GM19455 (cell line): Measurements from ENCODE around the gene POLRMT.
"Not testable (repeated sequence)": the region's sequence is repeated elsewhere in the genome, so short reads cannot be mapped to it uniquely, and the experiment has no call there.

ENCODE experiments used
- ATAC-seq: cut with Tn5 transposase; IDR thresholded peaks from one replicate; pipeline ENCODE4 v1.9.1; 2021; ENCODE audit not compliant: unreplicated experiment

POLRMT gene

DNA sequence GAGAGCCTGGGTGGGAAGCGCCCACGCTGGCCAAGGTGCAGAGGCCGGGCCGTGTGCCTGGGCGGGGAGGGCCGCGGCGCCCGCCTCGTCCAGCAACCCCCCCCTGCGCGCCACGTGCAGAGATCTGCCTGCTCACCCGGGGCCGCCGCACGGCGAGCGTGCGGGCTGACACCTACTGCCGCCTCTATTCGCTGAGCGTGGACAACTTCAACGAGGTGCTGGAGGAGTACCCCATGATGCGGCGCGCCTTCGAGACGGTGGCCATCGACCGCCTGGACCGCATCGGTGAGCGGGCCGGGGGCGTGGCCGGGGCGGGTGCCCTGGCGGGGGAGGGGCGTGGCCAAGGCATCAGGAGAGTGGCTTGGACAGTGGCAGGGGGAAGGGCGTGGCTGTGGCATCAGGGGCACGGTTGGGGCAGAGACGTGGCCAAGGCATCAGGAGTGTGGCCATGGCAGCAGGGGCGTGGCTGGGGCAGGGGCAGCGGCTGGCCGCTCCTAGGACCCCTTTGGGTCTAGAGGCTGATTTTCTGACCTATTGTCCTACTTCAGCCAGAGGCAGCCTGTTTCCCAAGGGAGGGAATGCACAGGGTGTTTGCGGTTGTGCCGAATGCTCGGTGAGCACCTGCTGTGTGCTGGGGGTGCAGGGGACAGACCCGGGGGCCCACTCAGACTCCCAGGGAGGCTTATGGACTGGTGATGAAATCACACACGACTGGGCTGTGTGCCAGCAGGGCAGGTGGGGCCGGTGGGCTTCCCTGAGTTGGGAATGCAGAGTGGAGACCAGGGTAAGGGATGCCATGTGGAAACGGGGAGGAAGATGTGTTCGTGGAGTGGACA, 19.4 kb downstream of the POLRMT start:
- ATAC-seq, result no peak

DNA sequence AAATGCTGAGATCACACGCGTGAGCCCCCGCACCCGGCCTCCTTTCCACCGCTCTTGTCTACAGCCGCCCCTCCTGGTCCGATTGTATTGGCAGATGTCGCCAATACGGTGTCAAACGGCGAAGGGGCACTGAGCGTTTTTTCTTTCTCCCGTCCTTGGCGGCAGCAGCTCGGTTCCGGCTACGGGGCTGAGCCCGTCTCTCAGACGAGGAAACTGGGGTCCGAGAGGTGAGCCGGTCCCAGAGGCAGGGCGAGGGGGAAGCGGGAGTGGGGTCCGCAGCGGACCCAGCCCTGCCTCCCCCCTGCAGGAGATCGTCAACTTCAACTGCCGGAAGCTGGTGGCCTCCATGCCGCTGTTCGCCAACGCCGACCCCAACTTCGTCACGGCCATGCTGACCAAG, 20.4 kb downstream of the POLRMT start:
- no peak for ATAC-seq

DNA sequence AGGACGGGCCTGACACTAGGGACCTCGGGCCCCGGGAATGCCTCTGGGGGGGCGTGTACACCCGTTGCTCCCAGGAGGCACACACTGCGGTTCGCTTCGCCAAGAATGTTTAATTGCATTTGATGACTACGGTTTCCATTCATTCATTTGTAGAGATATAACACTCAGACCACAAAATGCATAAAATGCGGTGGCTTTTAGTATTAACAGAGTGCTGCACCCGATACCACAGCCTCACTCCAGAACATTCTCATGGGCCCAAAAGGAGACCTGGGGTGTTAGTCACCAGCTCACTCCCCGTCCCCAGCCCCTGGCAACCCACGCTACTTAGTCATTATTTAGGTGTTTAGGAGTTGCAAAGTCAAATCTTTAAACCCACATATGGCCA, 21.9 kb downstream of the POLRMT start:
- no peak for ATAC-seq

DNA sequence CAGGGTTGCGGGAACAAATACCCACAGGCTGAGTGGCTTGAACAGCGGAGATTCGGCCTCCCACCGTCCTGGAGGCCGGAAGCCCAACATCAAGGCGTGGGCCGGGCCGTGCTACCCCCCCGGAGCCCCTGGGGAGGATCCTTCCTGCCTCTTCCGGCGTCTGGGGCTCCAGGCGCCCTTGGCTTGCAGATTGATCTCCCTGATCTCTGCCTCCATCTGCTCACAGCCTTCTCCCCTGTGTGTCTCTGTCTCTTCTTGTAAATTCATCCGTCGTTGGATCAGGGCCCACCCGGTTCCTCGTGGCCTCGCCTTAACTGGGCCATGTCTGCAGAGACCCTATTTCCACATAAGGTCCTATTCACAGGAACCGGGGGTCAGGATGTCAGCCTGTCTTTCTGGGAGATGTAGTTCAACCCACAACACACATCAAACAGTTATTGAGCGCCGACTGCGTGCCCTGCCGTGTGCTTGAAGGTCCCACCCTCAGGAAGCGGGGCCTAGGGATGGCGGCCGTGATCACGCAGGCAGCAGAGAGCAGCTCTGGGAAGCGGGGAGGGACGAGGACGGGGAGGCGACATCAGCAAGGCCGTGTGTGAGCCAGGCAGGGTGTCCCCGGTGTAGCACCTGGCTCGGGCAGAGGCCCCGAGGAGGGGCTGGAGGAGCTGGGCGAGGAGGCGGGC, 22.4 kb downstream of the POLRMT start:
- ATAC-seq, result no peak

DNA sequence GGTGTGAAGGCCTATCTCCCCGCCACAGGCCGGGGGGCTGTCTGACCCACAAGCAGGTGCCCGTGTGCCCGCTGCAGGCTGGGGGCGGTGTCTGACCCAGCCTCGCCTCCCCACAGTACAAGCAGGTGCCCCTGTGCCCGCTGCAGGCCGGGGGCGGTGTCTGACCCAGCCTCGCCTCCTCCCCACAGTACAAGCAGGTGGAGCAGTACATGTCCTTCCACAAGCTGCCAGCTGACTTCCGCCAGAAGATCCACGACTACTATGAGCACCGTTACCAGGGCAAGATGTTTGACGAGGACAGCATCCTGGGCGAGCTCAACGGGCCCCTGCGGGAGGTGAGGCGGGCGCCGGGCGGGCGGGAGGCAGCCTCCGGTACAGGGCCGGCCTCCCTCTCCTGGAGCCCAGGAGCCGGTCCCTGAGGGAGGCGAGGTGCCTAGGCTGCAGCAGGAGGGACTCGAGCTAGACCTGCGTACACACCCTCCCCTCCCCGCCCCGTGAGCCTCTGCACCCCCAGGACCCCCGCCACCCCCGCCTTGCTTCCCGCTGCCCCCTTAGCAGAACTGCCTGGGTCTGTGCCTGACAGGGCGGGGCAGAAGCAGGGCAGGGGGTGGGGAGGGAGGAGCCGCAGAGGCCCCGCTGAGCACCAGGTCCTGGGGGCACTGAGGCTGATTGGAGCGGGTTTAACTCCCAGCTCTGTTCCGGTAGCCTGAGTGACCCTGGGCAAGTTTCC, 23.1 kb downstream of the POLRMT start:
- ATAC-seq, result no peak

DNA sequence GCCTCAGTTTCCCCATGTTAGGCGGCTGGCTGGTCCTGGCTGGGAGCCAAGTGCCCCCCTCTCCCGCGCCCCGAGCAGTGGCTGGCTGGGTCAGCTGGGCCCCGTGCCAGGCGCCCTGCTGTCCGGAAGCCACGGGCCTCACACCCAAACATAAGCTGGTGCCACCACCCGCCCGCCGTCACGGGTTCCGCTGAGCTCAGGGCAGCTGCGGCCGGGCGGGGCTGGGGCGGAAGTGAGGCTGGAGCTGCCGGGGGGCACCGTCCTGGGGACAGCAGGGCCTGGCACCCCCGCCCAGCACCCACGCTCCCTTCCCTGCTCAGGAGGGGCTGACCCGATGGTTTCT, 24.4 kb downstream of the POLRMT start:
- no peak for ATAC-seq

DNA sequence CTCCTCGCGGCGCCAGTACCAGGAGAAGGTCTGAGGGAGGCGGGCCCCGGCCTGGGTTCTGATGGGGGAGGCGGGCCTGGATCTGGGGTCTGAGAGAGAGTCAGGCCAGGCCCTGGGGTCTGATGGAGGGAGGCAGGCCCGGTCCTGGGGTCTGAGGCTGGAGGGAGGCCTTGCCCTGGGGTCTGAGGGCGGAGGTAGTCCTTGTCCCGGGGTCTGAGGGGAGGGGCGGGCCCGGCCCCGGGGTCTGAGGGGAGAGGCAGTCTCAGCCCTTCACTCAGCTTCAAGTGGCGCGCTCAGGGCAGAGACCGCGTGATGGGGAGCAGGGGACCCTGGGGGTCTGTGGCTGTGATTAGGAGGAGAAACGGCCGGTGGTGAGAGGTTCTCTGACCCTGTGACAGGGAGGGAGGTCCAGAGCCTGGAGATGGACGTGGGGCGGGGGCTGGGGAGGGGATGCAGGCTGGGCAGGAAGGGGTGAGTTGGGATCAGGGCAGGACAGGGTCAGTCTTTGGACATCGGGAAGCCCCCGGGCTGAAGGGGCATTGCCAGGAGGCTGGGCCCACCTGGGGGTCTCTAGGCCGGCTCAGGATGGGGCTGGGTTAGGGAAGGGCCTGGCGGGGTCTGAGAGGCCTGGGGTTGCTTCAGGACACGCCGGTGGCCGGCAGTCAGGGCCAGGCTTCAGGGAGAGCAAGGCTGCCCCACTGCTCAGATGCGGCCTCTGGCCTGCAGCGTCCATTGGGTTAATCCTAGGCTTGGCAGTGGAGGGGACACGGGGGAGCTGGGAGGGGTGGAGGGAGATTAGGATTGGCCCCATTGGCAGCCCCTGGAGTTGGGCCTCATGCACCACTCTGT, 25.0 kb downstream of the POLRMT start:
- no peak for ATAC-seq

DNA sequence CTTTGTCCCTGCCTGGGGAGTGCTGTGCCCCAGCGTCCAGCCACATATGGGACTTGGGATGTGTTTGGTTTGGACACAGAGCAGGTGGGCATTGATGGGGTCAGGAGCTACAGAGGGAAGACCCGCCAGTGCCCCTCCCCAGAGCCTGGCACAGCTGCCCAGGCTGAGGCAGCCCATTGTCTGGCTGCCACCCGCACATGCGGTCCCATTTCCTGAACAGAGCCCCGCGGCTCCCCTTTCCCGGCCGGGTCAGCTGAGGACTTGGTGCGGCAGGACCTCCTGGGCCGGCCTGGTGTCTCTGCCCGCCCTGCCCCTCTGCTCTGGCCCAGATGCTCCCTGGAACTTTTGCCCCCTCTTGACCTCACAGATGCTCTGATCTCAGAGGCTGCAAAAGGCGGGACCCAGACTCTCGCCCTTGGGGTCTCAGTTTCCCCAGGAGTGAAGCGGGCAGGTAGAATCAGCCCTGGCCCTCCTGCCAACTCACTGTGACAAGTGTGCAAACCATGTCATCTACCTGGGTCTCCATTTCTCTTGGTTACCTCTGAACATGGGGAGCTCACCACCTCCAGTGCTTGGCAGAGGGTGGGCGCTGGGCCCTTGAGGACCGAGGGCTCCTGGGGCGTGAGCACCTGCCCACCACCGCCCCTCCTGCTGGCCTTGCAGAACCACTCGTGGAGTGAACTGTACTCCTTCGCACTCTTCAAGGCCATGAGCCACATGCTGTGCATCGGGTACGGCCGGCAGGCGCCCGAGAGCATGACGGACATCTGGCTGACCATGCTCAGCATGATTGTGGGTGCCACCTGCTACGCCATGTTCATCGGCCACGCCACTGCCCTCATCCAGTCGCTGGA, 25.8 kb downstream of the POLRMT start:
- no peak for ATAC-seq

DNA sequence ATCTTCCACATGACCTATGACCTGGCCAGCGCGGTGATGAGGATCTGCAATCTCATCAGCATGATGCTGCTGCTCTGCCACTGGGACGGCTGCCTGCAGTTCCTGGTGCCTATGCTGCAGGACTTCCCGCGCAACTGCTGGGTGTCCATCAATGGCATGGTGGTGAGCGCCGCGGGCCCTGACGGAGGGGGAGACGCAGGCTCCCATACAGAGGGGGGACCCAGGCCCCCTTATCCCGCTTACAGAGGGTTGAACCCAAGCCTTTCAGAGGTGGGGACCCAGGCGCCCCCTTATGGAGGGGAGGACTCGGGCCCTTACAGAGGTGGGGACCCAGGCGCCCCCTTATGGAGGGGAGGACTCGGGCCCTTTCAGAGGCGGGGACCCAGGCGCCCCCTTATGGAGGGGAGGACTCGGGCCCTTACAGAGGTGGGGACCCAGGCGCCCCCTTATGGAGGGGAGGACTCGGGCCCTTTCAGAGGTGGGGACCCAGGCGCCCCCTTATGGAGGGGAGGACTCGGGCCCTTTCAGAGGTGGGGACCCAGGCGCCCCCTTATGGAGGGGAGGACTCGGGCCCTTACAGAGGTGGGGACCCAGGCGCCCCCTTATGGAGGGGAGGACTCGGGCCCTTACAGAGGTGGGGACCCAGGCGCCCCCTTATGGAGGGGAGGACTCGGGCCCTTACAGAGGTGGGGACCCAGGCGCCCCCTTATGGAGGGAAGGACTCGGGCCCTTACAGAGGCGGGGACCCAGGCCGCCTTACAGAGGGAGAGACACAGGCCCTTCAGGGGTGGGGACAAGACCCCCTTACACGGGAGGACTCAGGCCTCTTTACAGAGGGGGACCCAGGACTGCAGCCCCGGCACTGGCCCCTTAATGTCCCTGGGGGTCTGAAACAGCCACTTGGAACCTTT, 28.0 kb downstream of the POLRMT start:
- not testable (repeated sequence) for ATAC-seq

DNA sequence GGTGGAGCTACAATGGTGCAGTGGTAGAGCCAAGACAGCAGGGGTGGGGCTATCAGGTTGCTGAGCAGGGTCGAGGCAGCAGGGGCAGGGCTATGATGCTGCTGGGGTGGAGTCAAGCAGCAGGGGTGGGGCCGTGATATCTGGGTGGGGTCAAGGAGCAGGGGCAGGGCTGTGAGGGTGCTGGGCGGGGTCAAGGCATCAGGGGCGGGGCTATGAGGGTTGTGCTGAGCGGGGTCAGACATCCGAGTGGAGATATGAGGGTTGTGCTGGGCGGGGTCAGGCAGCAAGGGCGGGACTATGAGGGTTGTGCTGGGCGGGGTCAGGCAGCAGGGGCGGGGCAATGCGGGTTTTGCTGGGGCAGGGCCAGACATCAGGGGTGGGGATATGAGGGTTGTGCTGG, 29.0 kb downstream of the POLRMT start:
- no peak for ATAC-seq

DNA sequence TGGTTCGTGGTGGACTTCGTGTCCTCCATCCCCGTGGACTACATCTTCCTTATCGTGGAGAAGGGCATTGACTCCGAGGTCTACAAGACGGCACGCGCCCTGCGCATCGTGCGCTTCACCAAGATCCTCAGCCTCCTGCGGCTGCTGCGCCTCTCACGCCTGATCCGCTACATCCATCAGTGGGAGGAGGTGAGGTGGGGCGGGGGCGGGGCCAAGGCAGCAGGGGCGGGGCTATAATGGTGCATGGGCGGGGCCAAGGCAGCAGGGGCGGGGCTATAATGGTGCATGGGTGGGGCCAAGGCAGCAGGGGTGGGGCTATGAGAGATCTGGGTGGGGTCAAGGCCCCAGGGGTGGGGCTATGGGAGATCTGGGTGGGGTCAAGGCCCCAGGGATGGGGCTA, 29.6 kb downstream of the POLRMT start:
- not testable (repeated sequence) for ATAC-seq

DNA sequence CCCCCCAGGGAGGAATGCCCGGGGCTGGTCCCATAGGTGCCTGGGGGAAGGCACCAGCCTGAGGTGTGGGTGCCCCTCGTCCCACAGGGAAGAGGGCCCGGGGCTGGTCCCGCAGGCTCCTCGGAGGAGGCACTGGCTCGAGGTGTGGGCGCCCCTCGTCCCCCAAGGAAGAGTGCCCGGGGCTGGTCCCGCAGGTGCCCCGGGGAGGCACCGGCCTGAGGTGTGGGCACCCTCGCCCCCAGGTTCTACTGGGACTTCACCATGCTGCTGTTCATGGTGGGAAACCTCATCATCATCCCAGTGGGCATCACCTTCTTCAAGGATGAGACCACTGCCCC, 30.1 kb downstream of the POLRMT start:
- not testable (repeated sequence) for ATAC-seq

DNA sequence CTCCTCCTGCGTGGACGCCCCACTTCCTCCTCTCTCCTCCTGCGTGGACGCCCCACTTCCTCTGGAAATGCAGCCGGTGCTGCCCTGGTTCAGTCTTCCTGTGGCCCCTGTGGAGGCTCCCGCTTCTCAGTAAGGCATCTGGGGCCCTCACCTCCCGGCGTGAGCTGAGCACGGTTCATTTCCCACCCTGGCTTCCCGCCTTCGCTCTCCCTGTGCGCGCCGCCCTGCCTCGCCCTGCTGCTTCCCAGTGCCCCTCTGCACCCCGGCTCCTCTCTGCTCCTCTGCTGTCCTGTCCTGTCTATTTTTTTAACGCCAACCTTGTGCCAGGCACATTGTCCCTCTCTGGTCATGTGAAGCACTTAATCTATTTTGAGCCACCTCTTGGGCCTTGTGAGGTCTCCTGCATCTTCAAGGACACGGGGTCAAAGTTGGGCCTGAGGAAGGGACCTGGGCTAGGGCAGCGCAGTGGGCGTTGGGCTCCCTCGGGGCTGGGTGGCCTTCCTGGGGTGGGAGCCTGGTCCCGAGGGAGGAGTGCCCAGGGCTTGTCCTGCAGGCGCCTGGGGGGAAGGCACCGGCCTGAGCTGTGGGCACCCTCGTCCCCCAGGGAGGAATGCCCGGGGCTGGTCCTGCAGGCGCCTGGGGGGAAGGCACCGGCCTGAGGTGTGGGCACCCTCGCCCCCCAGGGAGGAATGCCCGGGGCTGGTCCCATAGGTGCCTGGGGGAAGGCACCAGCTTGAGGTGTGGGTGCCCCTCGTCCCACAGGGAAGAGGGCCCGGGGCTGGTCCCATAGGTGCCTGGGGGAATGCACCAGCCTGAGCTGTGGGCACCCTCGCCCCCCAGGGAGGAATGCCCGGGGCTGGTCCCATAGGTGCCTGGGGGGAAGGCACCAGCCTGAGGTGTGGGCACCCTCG, 30.7 kb downstream of the POLRMT start:
- no peak for ATAC-seq

DNA sequence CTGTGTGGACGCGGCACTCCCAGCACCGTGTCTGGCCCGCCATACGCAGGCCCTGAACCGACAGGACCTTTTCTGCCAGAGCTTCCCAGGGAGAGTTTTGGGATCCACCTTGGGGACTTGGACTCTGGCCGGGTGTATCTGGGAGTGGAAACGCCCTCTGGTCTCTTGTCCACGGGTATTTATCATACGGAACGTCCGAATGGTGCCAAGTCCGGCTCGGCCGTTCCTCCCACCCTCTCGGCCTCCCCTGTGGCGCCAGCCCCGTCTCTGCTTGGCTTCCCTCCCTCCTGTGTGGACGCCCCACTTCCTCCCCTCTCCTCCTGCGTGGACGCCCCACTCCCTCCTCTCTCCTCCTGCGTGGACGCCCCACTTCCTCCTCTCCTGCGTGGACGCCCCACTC, 31.5 kb downstream of the POLRMT start:
- ATAC-seq, result no peak

DNA sequence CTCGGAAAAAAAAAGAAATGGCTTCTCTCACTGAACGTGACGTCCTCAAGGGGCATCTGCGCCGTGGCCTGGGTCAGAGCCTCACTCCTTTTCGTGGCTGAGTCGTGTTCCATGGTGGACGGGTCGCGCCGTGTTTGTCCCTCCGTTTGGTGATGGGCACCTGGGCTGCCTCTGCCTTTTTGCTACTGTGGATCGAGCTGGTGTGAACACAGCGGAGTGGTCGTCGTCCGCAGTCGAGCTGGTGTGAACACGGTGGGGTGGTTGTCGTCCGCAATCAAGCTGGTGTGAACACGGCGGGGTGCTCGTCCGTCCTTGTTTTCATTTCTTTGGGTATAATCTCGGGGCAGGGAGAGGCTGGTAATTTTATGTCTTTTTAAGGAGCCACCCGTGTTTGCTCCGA, 32.0 kb downstream of the POLRMT start:
- no peak for ATAC-seq

DNA sequence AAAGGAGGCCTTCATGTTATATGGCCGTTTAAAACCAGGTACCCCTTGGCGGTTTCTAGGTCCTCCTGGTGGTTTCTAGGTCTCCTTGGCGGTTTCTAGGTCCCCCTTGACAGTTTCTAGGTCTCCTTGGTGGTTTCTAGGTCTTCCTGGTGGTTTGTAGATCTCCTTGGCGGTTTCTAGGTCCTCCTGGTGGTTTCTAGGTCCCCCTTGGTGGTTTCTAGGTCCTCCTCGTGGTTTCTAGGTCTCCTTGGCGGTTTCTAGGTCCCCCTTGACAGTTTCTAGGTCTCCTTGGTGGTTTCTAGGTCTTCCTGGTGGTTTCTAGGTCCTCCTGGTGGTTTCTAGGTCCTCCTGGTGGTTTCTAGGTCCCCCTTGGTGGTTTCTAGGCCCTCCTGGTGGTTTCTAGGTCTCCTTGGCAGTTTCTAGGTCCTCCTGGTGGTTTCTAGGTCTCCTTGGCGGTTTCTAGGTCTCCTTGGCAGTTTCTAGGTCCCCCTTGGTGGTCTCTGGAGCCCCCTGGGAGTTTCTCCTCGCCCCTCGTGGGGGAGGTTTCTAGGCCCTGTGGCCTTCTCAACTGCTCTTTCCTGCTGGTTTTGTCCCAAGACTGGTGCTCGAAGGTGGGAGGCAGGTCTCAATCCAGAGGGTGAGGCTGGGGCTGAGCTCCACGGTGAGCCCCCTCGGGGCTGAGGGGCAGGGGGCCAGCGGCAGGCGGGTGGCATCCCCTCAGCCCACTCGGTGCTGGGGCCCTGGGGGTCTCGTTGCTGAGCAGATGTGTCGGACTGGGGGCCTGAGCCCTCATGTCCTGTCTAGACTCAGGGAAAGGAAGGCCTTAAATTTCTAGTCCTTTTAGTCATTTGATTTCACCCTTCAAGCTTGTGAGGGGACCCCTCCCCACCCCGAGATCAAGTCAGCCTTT, 35.7 kb downstream of the POLRMT start:
- no peak for ATAC-seq

DNA sequence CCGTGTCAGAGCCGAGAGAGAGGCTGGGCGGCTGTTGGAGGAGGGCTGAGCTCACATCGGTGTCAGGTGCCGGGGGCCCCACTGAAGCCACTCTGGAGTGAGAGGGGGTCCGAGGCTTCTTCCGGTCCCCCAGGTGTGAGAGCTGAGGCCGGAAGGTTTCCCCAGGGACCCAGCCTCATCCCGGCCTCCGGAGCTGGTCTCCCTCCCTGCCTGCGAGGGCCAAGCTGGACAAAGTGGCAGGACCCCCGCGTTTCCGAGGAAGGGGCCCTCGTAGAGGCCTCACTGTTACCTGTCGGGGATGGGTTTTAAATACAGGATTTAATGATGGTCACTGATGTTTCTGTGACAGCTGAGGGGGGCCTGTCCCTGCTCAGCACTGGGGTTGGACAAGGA, 37.1 kb downstream of the POLRMT start:
- no peak for ATAC-seq
